ENCODE results near the gene SLC37A1. TPM values are rescaled to one million over a fixed set of nuclear protein-coding genes. Genes with fewer than 3 reads are reported as not detected.

The SLC37A1 gene
- total RNA-seq, 1 experiment from 2014 or later, result 23.5 TPM

DNA sequence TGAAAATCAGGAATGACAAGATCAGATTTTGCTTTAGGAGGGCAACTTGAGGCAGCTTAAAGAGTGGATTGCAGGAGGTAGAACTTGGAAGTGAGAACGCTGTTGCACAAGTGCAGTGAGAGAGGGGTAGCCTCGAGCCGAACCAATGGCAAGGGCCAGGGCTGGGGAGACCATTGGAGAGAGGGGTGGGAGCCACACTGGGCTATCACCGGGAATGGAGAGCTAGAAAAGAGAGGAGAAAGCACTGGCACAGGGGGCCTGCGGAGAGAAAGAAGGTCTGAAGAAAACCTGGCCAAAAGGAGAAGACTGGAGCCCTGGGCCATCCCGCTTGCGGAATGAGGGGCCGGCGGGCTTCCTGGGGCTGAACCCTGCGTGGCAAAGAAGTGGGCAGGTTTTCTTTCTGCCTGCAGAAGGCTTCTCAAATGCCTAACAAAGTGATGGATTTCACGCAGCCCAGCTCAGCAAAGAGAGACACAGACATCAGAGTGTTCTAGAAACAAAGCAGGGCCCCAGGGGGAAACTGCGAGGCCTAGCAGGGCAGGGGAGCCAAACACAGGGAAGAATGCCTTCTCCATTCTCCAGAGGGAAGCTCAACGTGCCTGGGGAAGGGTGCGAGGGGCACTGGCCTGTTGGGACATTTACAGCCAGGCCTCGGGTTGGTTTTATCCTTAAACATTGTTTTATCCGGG is 1.2 kb upstream of the SLC37A1 start:
- Histone ChIP-seq H2AFZ (no peak overlapping the region), H3K79me2 (ENCODE audit: low read depth) (peaks cover 32% of the 10 kb centered on the region), H3K9me2 (ENCODE audit: insufficient read depth) (no peaks in the 10 kb centered on the region), H3K27me3 (ENCODE audit: insufficient read depth, low read depth) (no peaks in the 10 kb centered on the region), H3K4me3 (peak overlapping the region; percentile 59; the same call in 1 of the 2 replicates), H3K36me3 (ENCODE audit: low read depth) (no peaks in the 10 kb centered on the region), H3F3A (ENCODE audit: insufficient read depth, low read depth) (peaks cover 46% of the 10 kb centered on the region), H3K9me3 (ENCODE audit: insufficient read depth, low read depth) (no peaks in the 10 kb centered on the region), H3K27ac (no peak overlapping the region), H3K4me2 (0 out of 2 replicates have a peak overlapping the region, but pooled peaks have one; percentile 78), H3K4me1 (replicated peaks; ENCODE audit: insufficient read depth) (peaks cover 40% of the 10 kb centered on the region), H4K20me1 (ENCODE audit: insufficient read depth) (no peaks in the 10 kb centered on the region)
- intact Hi-C loops (cut with micrococcal nuclease; ENCODE audit: unreplicated experiment), result loop anchor here (10.0 kb wide), 1 partner anchor 128 kb away; no protein-coding TSS in a partner anchor
- no TSS peak for BruUV-seq (replicated peaks)
- POLR2A ChIA-PET (ENCODE audit: unreplicated experiment), result no interaction called here
- TF ChIP-seq EZH2 (IDR thresholded peaks at IDR 0.05; ENCODE audit: low read depth), result no peak
- TF ChIP-seq, protein P1, sequence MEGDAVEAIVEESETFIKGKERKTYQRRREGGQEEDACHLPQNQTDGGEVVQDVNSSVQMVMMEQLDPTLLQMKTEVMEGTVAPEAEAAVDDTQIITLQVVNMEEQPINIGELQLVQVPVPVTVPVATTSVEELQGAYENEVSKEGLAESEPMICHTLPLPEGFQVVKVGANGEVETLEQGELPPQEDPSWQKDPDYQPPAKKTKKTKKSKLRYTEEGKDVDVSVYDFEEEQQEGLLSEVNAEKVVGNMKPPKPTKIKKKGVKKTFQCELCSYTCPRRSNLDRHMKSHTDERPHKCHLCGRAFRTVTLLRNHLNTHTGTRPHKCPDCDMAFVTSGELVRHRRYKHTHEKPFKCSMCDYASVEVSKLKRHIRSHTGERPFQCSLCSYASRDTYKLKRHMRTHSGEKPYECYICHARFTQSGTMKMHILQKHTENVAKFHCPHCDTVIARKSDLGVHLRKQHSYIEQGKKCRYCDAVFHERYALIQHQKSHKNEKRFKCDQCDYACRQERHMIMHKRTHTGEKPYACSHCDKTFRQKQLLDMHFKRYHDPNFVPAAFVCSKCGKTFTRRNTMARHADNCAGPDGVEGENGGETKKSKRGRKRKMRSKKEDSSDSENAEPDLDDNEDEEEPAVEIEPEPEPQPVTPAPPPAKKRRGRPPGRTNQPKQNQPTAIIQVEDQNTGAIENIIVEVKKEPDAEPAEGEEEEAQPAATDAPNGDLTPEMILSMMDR (conservative IDR thresholded peaks at IDR 0.05), result no peak
- CTCF ChIA-PET, result interaction anchor here (0.5 kb wide), 1 partner anchor 153 kb away, joined by 7 read pairs; no protein-coding TSS in a partner anchor
- no peak for DNase-seq

- Histone ChIP-seq H3K4me3 (peak overlapping the region; percentile 71), H3K27me3 (ENCODE audit: insufficient read depth, low read depth) (no peaks in the 10 kb centered on the region), H3K4me2 (peak overlapping the region; percentile 88), H4K20me1 (ENCODE audit: insufficient read depth) (no peaks in the 10 kb centered on the region), H3F3A (ENCODE audit: insufficient read depth, low read depth) (peaks cover 49% of the 10 kb centered on the region), H2AFZ (peak overlapping the region; percentile 77), H3K9me2 (ENCODE audit: insufficient read depth) (no peaks in the 10 kb centered on the region), H3K36me3 (ENCODE audit: low read depth) (peaks cover 7% of the 10 kb centered on the region; the same call in 1 of the 2 replicates), H3K4me1 (replicated peaks; ENCODE audit: insufficient read depth) (peaks cover 44% of the 10 kb centered on the region), H3K9me3 (ENCODE audit: insufficient read depth, low read depth) (no peaks in the 10 kb centered on the region), H3K27ac (peak overlapping the region; percentile 93), H3K79me2 (ENCODE audit: low read depth) (peaks cover 46% of the 10 kb centered on the region)
- ChIA-PET POLR2A (ENCODE audit: unreplicated experiment) (interaction anchor here (0.7 kb wide), 1 partner anchor 321 kb away, joined by 3 read pairs; no protein-coding TSS in a partner anchor), CTCF (no interaction called here)
- no peak for TF ChIP-seq EZH2 (IDR thresholded peaks at IDR 0.05; ENCODE audit: low read depth)
- TF ChIP-seq, protein P1 (conservative IDR thresholded peaks at IDR 0.05), result no peak
- peak in 1 of 2 experiments; percentile 42 for DNase-seq
- intact Hi-C loops (cut with micrococcal nuclease; ENCODE audit: unreplicated experiment), result loop anchor here (10.0 kb wide), 1 partner anchor 129 kb away; no protein-coding TSS in a partner anchor
- BruUV-seq (replicated peaks), result no TSS peak
Measured at GRCh38 chr21:42513985-42514882, 582 bp downstream of the SLC37A1 start.

- no peaks in the 10 kb centered on the region for H3K27me3 ChIP-seq (ENCODE audit: insufficient read depth, low read depth)
- BruUV-seq (replicated peaks), result TSS peak; percentile 23
- no peaks in the 10 kb centered on the region for H3K9me2 ChIP-seq (ENCODE audit: insufficient read depth)
- H3K4me1 ChIP-seq (replicated peaks; ENCODE audit: insufficient read depth), result peaks cover 40% of the 10 kb centered on the region
- peak overlapping the region; percentile 71 for H3K4me3 ChIP-seq
- H3K4me2 ChIP-seq, result peak overlapping the region; percentile 88
- H3K36me3 ChIP-seq (ENCODE audit: low read depth), result peaks cover 8% of the 10 kb centered on the region
- peak overlapping the region; percentile 93 for H3K27ac ChIP-seq
- ChIA-PET CTCF (interaction anchor here (0.6 kb wide), 1 partner anchor 152 kb away, joined by 4 read pairs; no protein-coding TSS in a partner anchor), POLR2A (ENCODE audit: unreplicated experiment) (interaction anchor here (0.7 kb wide), 1 partner anchor 321 kb away, joined by 3 read pairs; no protein-coding TSS in a partner anchor)
- no peaks in the 10 kb centered on the region for H4K20me1 ChIP-seq (ENCODE audit: insufficient read depth)
- H3K9me3 ChIP-seq (ENCODE audit: insufficient read depth, low read depth), result no peaks in the 10 kb centered on the region
- intact Hi-C loops (cut with micrococcal nuclease; ENCODE audit: unreplicated experiment), result loop anchor here (10.0 kb wide), 1 partner anchor 130 kb away; no protein-coding TSS in a partner anchor
- TF ChIP-seq, protein P1 (conservative IDR thresholded peaks at IDR 0.05), result no peak
- no peak for TF ChIP-seq EZH2 (IDR thresholded peaks at IDR 0.05; ENCODE audit: low read depth)
- peak overlapping the region; percentile 77 for H2AFZ ChIP-seq
- peaks cover 49% of the 10 kb centered on the region for H3F3A ChIP-seq (ENCODE audit: insufficient read depth, low read depth)
- DNase-seq, result no peak
- H3K79me2 ChIP-seq (ENCODE audit: low read depth), result peaks cover 53% of the 10 kb centered on the region
Measured at GRCh38 chr21:42514883-42515228, 1.2 kb downstream of the SLC37A1 start.
